Hepatocyte (in vitro differentiated cells): ENCODE results near the gene CALML3. TPM values are rescaled to one million over a fixed set of nuclear protein-coding genes. Genes with fewer than 3 reads are reported as not detected.

ENCODE experiments used
- DNase-seq: peaks from one replicate; pipeline ENCODE4 v3.0.0-alpha.2; 2016; ENCODE audit warnings: low spot score
- H2AFZ ChIP-seq: fragments of 200-600 bp; sonication (generic); 2 replicates; pipeline ENCODE4 v1.6.0; 2016; ENCODE audit warnings: antibody characterized with exemption, mild to moderate bottlenecking
- H3K27ac ChIP-seq: fragments of 200-600 bp; sonication (generic); 2 replicates; pipeline ENCODE4 v1.5.1; 2016; ENCODE audit warnings: mild to moderate bottlenecking
- H3K27me3 ChIP-seq: fragments of 200-600 bp; sonication (generic); 2 replicates; pipeline ENCODE4 v1.6.1; 2016
- H3K36me3 ChIP-seq: fragments of 200-600 bp; sonication (generic); replicated peaks from 2 replicates; pipeline ENCODE4 v1.5.1; 2016; ENCODE audit warnings: low read depth; ENCODE audit not compliant: insufficient read depth
- H3K4me1 ChIP-seq: fragments of 200-600 bp; sonication (generic); 2 replicates; pipeline ENCODE4 v1.5.1; 2016; ENCODE audit warnings: mild to moderate bottlenecking, moderate library complexity; ENCODE audit not compliant: insufficient read depth
- H3K4me2 ChIP-seq: fragments of 200-600 bp; sonication (generic); 2 replicates; pipeline ENCODE4 v1.6.0; 2016
- H3K4me3 ChIP-seq: fragments of 200-600 bp; sonication (generic); 2 replicates; pipeline ENCODE4 v1.5.1; 2016; ENCODE audit warnings: mild to moderate bottlenecking
- H3K79me2 ChIP-seq: fragments of 200-600 bp; sonication (generic); 2 replicates; pipeline ENCODE4 v1.6.0; 2017; ENCODE audit warnings: mild to moderate bottlenecking
- H3K9me2 ChIP-seq: fragments of 200-600 bp; sonication (generic); replicated peaks from 2 replicates; pipeline ENCODE4 v1.6.0; 2017; ENCODE audit warnings: mild to moderate bottlenecking; ENCODE audit not compliant: insufficient read depth
- H3K9me3 ChIP-seq: fragments of 200-600 bp; sonication (generic); 2 replicates; pipeline ENCODE4 v1.5.1; 2016; ENCODE audit warnings: low read depth, mild to moderate bottlenecking
- H4K20me1 ChIP-seq: fragments of 200-600 bp; sonication (generic); 2 replicates; pipeline ENCODE4 v1.6.0; 2016; ENCODE audit warnings: mild to moderate bottlenecking; ENCODE audit not compliant: insufficient read depth, poor library complexity, severe bottlenecking
- EZH2 ChIP-seq: fragments of 200-600 bp; sonication (generic); IDR thresholded peaks from 2 replicates; pipeline ENCODE4 v1.6.1; 2016; ENCODE audit warnings: antibody characterized with exemption, mild to moderate bottlenecking, borderline replicate concordance
- EZH2phosphoT487 ChIP-seq: fragments of 200-600 bp; sonication (generic); IDR thresholded peaks from one replicate; pipeline ENCODE4 v1.6.1; 2018; ENCODE audit warnings: antibody characterized with exemption, mild to moderate bottlenecking, low read depth, moderate library complexity; ENCODE audit not compliant: unreplicated experiment, severe bottlenecking
- WGBS: methylation state at CpG from one replicate; pipeline ENCODE4 v1.1.6; 2016; ENCODE audit warnings: low lambda C conversion rate; ENCODE audit errors: missing lambda C conversion rate; 5-methylcytosine and 5-hydroxymethylcytosine counted together
- polyA plus RNA-seq: library from polyadenylated mRNA; unstranded; fragments of >200 nt; fragmentation: Nextera tagmentation; extraction: Ambion mirVana; gene quantifications from 2 replicates; pipeline ENCODE4 v1.2.1, GENCODE V29; 2016
- total RNA-seq: library from RNA; depleted of rRNA; stranded (reverse); fragments of >200 nt; gene quantifications from 2 replicates; pipeline ENCODE4 v1.2.3, GENCODE V29; 2014
- TF ChIP-seq, protein P1 (sequence below): fragments of 200-600 bp; sonication (generic); IDR thresholded peaks from 2 replicates; pipeline ENCODE4 v1.5.1; 2016; ENCODE audit warnings: antibody characterized with exemption, mild to moderate bottlenecking; ENCODE audit not compliant: poor library complexity

Gene CALML3
- total and polyA plus RNA-seq, 2 experiments from 2014 or later = not detected

- Histone ChIP-seq H2AFZ (no peak overlapping the region), H4K20me1 (no peaks in the 10 kb centered on the region), H3K9me3 (no peaks in the 10 kb centered on the region), H3K36me3 (no peaks in the 10 kb centered on the region), H3K4me2 (no peak overlapping the region), H3K27ac (no peak overlapping the region), H3K79me2 (no peaks in the 10 kb centered on the region), H3K9me2 (no peaks in the 10 kb centered on the region), H3K27me3 (no peaks in the 10 kb centered on the region), H3K4me1 (peaks cover 5% of the 10 kb centered on the region), H3K4me3 (no peak overlapping the region)
- WGBS = 93% methylated on average over 14 of the region's 14 CpGs
- DNase-seq = no peak
- no peak for TF ChIP-seq EZH2phosphoT487
- no peak for TF ChIP-seq EZH2
- TF ChIP-seq, protein P1, sequence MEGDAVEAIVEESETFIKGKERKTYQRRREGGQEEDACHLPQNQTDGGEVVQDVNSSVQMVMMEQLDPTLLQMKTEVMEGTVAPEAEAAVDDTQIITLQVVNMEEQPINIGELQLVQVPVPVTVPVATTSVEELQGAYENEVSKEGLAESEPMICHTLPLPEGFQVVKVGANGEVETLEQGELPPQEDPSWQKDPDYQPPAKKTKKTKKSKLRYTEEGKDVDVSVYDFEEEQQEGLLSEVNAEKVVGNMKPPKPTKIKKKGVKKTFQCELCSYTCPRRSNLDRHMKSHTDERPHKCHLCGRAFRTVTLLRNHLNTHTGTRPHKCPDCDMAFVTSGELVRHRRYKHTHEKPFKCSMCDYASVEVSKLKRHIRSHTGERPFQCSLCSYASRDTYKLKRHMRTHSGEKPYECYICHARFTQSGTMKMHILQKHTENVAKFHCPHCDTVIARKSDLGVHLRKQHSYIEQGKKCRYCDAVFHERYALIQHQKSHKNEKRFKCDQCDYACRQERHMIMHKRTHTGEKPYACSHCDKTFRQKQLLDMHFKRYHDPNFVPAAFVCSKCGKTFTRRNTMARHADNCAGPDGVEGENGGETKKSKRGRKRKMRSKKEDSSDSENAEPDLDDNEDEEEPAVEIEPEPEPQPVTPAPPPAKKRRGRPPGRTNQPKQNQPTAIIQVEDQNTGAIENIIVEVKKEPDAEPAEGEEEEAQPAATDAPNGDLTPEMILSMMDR = no peak
Measured at GRCh38 chr10:5502571-5503476, 21.9 kb upstream of the CALML3 start.

- H3K4me2 ChIP-seq = no peak overlapping the region
- H3K27me3 ChIP-seq = no peaks in the 10 kb centered on the region
- peak; percentile 50 for DNase-seq
- TF ChIP-seq EZH2 = no peak
- TF ChIP-seq EZH2phosphoT487 = no peak
- TF ChIP-seq, protein P1 = no peak
- H3K4me3 ChIP-seq = no peak overlapping the region
- peaks cover 5% of the 10 kb centered on the region for H3K4me1 ChIP-seq
- no peaks in the 10 kb centered on the region for H3K9me3 ChIP-seq
- H3K36me3 ChIP-seq = no peaks in the 10 kb centered on the region
- WGBS = 71% methylated on average over 3 of the region's 3 CpGs
- no peak overlapping the region for H2AFZ ChIP-seq
- H3K79me2 ChIP-seq = no peaks in the 10 kb centered on the region
- no peak overlapping the region for H3K27ac ChIP-seq
- H4K20me1 ChIP-seq = no peaks in the 10 kb centered on the region
- H3K9me2 ChIP-seq = no peaks in the 10 kb centered on the region
Measured at GRCh38 chr10:5503477-5503835, 21.3 kb upstream of the CALML3 start.

DNA sequence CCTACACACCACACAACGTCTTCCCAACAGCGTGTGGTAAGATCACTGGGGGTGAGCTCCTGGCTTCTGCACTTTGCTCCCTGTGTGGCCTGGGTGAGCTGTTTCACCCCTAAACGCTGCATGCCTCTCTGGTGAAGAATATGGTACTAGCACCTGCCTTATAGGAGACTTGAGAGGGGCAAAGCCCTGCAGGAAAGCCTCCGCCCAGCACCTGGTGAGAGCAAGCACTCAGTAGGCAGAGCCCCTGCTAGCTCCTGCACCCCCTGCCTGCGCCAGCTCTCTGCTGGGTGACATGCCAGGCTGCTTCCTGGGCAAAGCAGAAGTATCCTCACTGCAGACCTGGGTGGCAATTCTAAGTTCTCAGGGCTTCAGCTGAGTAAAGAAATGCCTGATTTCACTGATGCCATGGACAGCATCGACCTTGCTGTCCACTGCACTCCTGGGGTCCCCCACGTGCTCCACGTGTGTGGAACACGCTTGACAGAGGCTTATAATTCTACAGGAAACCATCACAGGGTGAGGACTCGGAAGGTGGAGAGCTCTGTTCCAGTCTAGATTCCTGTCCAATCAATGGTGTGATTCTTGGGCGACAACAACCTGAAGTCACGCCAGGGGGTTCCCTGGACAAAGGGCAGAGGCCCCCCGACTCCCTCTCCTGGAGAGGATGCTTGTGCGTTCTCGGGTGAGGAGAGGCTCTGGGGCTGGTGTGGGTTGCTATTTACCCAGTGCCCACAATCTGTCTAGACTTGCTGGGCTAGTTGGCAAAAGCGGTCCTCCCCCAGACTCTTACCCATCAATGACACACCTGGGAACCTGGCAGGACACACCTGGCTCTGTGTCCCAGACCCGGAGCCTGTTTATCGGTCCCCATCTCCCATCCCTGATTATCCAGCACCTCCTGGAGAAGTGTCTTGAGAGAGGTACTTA is 20.4 kb upstream of the CALML3 start:
- DNase-seq = no peak
- H3K36me3 ChIP-seq = no peaks in the 10 kb centered on the region
- no peak overlapping the region for H3K4me2 ChIP-seq
- H3K9me2 ChIP-seq = no peaks in the 10 kb centered on the region
- no peaks in the 10 kb centered on the region for H3K9me3 ChIP-seq
- no peak overlapping the region for H2AFZ ChIP-seq
- peaks cover 5% of the 10 kb centered on the region for H3K4me1 ChIP-seq
- no peaks in the 10 kb centered on the region for H4K20me1 ChIP-seq
- 88% methylated on average over 18 of the region's 18 CpGs for WGBS
- no peaks in the 10 kb centered on the region for H3K79me2 ChIP-seq
- TF ChIP-seq EZH2phosphoT487 (no peak), EZH2 (no peak)
- TF ChIP-seq, protein P1 = no peak
- no peaks in the 10 kb centered on the region for H3K27me3 ChIP-seq
- no peak overlapping the region for H3K27ac ChIP-seq
- no peak overlapping the region for H3K4me3 ChIP-seq
